ENCODE data around the gene SORCS3. TPM values are rescaled to one million over a fixed set of nuclear protein-coding genes. Genes with fewer than 3 reads are reported as not detected.

The SORCS3 gene
- total RNA-seq, 1 experiment from 2014 or later = 0.04 TPM

- Histone ChIP-seq H3T11ph (ENCODE audit: low read length) (no peak overlapping the region), H4K8ac (replicated peaks; ENCODE audit: insufficient read length, low read depth, low read length) (no peak overlapping the region), H3K9me3 (ENCODE audit: control insufficient read depth, low read depth, low read length) (no peaks in the 10 kb centered on the region), H3K27ac (ENCODE audit: insufficient read length, low read depth, low read length) (no peak overlapping the region), H3K79me2 (ENCODE audit: insufficient read depth, low read length) (0 out of 2 replicates have a peak, but pooled peaks cover 2% of the 10 kb centered on the region), H2BK120ac (ENCODE audit: low read depth, low read length, poor library complexity, severe bottlenecking) (no peak overlapping the region), H3K14ac (ENCODE audit: insufficient read depth, low read length) (no peak overlapping the region), H2AFZ (ENCODE audit: low read length) (no peak overlapping the region), H3K4me1 (ENCODE audit: insufficient read depth, low read length) (no peaks in the 10 kb centered on the region), H3K18ac (ENCODE audit: insufficient read length, low read depth, low read length) (no peak overlapping the region), H3K23me2 (ENCODE audit: insufficient read length, low read depth, low read length, poor library complexity, severe bottlenecking) (no peaks in the 10 kb centered on the region), H3K27me3 (ENCODE audit: insufficient read depth, low read length) (no peaks in the 10 kb centered on the region), H2BK15ac (ENCODE audit: low read depth, low read length) (no peak overlapping the region), H3K4ac (ENCODE audit: low read depth, low read length) (no peak overlapping the region), H2BK12ac (ENCODE audit: insufficient read length, low read depth, low read length) (no peak overlapping the region), H2BK5ac (ENCODE audit: insufficient read length, low read length) (no peak overlapping the region), H4K5ac (ENCODE audit: insufficient read length, low read depth, low read length) (no peak overlapping the region), H3K23ac (ENCODE audit: insufficient read length, low read depth, low read length) (no peak overlapping the region), H4K91ac (ENCODE audit: insufficient read length, low read depth, low read length) (no peak overlapping the region), H4K20me1 (ENCODE audit: control insufficient read depth, insufficient read depth, insufficient read length) (no peaks in the 10 kb centered on the region), H3K9ac (ENCODE audit: extremely low read depth, insufficient read length, low read length) (no peak overlapping the region), H3K4me2 (ENCODE audit: insufficient read depth, insufficient read length, low read length) (no peak overlapping the region), H2BK20ac (ENCODE audit: low read depth, low read length, poor library complexity, severe bottlenecking) (no peak overlapping the region), H3K56ac (ENCODE audit: insufficient read length, low read depth, low read length) (no peak overlapping the region), H2AK5ac (ENCODE audit: insufficient read length, low read length) (no peak overlapping the region), H3K79me1 (ENCODE audit: insufficient read depth, low read depth, low read length, poor library complexity, severe bottlenecking) (no peaks in the 10 kb centered on the region)
- Mint-ChIP-seq H3K4me3 (no peak overlapping the region), H3K27ac (no peak overlapping the region), H3K36me3 (ENCODE audit: insufficient read depth in 1 of 3, low read depth in 3 of 3) (no peaks in the 10 kb centered on the region; a peak in 2 of 7 replicates), H3K27me3 (ENCODE audit: low read depth) (peaks cover 1% of the 10 kb centered on the region), H3K4me1 (0 out of 4 replicates have a peak, but pooled peaks cover 0 to 6% of the 10 kb centered on the region in 2 experiments), H3K9me3 (no peaks in the 10 kb centered on the region; a peak in 1 of 5 replicates)
- WGBS (ENCODE audit: extremely low coverage, insufficient read length, low lambda C conversion rate) = no CpG with 5 or more reads among the region's 2 CpGs
- no peak for DNase-seq
- no peak for TF ChIP-seq CTCF (conservative IDR thresholded peaks at IDR 0.05)
Observed at GRCh38 chr10:104937567-104937966, 296.5 kb downstream of the SORCS3 start.

Measured in H9 (cell line).